Measurements from ENCODE around the gene USP28.

USP28 gene

GRCh38 chr11:113864410-113864809, 11.0 kb downstream of the USP28 start:
- H3K79me1 ChIP-seq (ENCODE audit: low read length), result no peaks in the 10 kb centered on the region
- H3K27me3 ChIP-seq (ENCODE audit: insufficient read depth, low read length), result no peaks in the 10 kb centered on the region
- DNase-seq, result no peak
- H3K36me3 ChIP-seq (ENCODE audit: control insufficient read depth in 1 of 2, insufficient read depth in 2 of 2, low read length in 2 of 2), result peaks cover 0 to 2% of the 10 kb centered on the region in 2 experiments
- H3K4me1 ChIP-seq (ENCODE audit: control insufficient read depth in 1 of 2, insufficient read depth in 2 of 2, low read length in 2 of 2), result peaks cover 3 to 4% of the 10 kb centered on the region in 2 experiments
- no peak overlapping the region for H3K4me3 ChIP-seq (ENCODE audit: low read depth, low read length)
- H4K8ac ChIP-seq (ENCODE audit: low read depth, low read length), result no peak overlapping the region
- no peak overlapping the region for H2AK5ac ChIP-seq (ENCODE audit: low read length)
- H3K79me2 ChIP-seq (ENCODE audit: control insufficient read depth, insufficient read depth, low read length, poor library complexity), result no peaks in the 10 kb centered on the region
- no peak overlapping the region for H3K4me2 ChIP-seq (ENCODE audit: low read length)
- no peak overlapping the region for H3K9ac ChIP-seq (ENCODE audit: low read length)
- no peak overlapping the region for H3K27ac ChIP-seq (ENCODE audit: low read depth, low read length)
- H3K23ac ChIP-seq (ENCODE audit: low read length), result no peak overlapping the region
- no CpG with 5 or more reads among the region's 3 CpGs for WGBS (ENCODE audit: extremely low coverage, insufficient coverage, insufficient read length)
- H2BK120ac ChIP-seq (ENCODE audit: insufficient read depth, low read length, poor library complexity), result no peak overlapping the region
- no peak overlapping the region for H2BK12ac ChIP-seq (ENCODE audit: low read length)
- H3K4ac ChIP-seq (ENCODE audit: low read depth, low read length), result no peak overlapping the region
- no peak overlapping the region for H3K18ac ChIP-seq (ENCODE audit: low read length)
- no peaks in the 10 kb centered on the region for H3K9me3 ChIP-seq (ENCODE audit: insufficient read depth, low read depth, low read length)
- H4K12ac ChIP-seq (ENCODE audit: low read depth, low read length), result no peak overlapping the region
- H4K91ac ChIP-seq (ENCODE audit: low read depth, low read length), result no peak overlapping the region
- no peak overlapping the region for H2BK5ac ChIP-seq (ENCODE audit: low read depth, low read length, poor library complexity)
- no peak overlapping the region for H3K14ac ChIP-seq (ENCODE audit: low read length)
- H2AFZ ChIP-seq (ENCODE audit: insufficient read depth, low read length, poor library complexity), result no peak overlapping the region

GRCh38 chr11:113862435-113862834, 12.9 kb downstream of the USP28 start:
- DNase-seq, result peak; percentile 72 to 81
- no peak overlapping the region for H2BK12ac ChIP-seq (ENCODE audit: low read length)
- no peak overlapping the region for H4K8ac ChIP-seq (ENCODE audit: low read depth, low read length)
- H3K18ac ChIP-seq (ENCODE audit: low read length), result no peak overlapping the region
- no peak overlapping the region for H2BK120ac ChIP-seq (ENCODE audit: insufficient read depth, low read length, poor library complexity)
- H2BK5ac ChIP-seq (ENCODE audit: low read depth, low read length, poor library complexity), result no peak overlapping the region
- no CpG with 5 or more reads among the region's 5 CpGs for WGBS (ENCODE audit: extremely low coverage, insufficient coverage, insufficient read length)
- H3K4ac ChIP-seq (ENCODE audit: low read depth, low read length), result no peak overlapping the region
- H2AK5ac ChIP-seq (ENCODE audit: low read length), result no peak overlapping the region
- H3K27me3 ChIP-seq (ENCODE audit: insufficient read depth, low read length), result no peaks in the 10 kb centered on the region
- no peaks in the 10 kb centered on the region for H3K36me3 ChIP-seq (ENCODE audit: control insufficient read depth in 1 of 2, insufficient read depth in 2 of 2, low read length in 2 of 2)
- no peak overlapping the region for H3K14ac ChIP-seq (ENCODE audit: low read length)
- H3K4me2 ChIP-seq (ENCODE audit: low read length), result no peak overlapping the region
- H4K12ac ChIP-seq (ENCODE audit: low read depth, low read length), result no peak overlapping the region
- H3K9me3 ChIP-seq (ENCODE audit: insufficient read depth, low read depth, low read length), result no peaks in the 10 kb centered on the region
- H3K9ac ChIP-seq (ENCODE audit: low read length), result no peak overlapping the region
- no peak overlapping the region for H3K4me3 ChIP-seq (ENCODE audit: low read depth, low read length)
- no peak overlapping the region for H4K91ac ChIP-seq (ENCODE audit: low read depth, low read length)
- no peaks in the 10 kb centered on the region for H3K79me1 ChIP-seq (ENCODE audit: low read length)
- H3K23ac ChIP-seq (ENCODE audit: low read length), result no peak overlapping the region
- peaks cover 3 to 4% of the 10 kb centered on the region in 2 experiments for H3K4me1 ChIP-seq (ENCODE audit: control insufficient read depth in 1 of 2, insufficient read depth in 2 of 2, low read length in 2 of 2)
- no peaks in the 10 kb centered on the region for H3K79me2 ChIP-seq (ENCODE audit: control insufficient read depth, insufficient read depth, low read length, poor library complexity)
- no peak overlapping the region for H3K27ac ChIP-seq (ENCODE audit: low read depth, low read length)
- no peak overlapping the region for H2AFZ ChIP-seq (ENCODE audit: insufficient read depth, low read length, poor library complexity)

GRCh38 chr11:113859665-113860064, 15.7 kb downstream of the USP28 start:
- no peak overlapping the region for H3K9ac ChIP-seq (ENCODE audit: low read length)
- H2BK5ac ChIP-seq (ENCODE audit: low read depth, low read length, poor library complexity), result no peak overlapping the region
- no peak for DNase-seq
- H2BK120ac ChIP-seq (ENCODE audit: insufficient read depth, low read length, poor library complexity), result no peak overlapping the region
- no peak overlapping the region for H3K18ac ChIP-seq (ENCODE audit: low read length)
- no peak overlapping the region for H3K27ac ChIP-seq (ENCODE audit: low read depth, low read length)
- H3K4me2 ChIP-seq (ENCODE audit: low read length), result no peak overlapping the region
- H4K12ac ChIP-seq (ENCODE audit: low read depth, low read length), result no peak overlapping the region
- H3K79me2 ChIP-seq (ENCODE audit: control insufficient read depth, insufficient read depth, low read length, poor library complexity), result no peaks in the 10 kb centered on the region
- H3K4me1 ChIP-seq (ENCODE audit: control insufficient read depth in 1 of 2, insufficient read depth in 2 of 2, low read length in 2 of 2), result peaks cover 3 to 4% of the 10 kb centered on the region in 2 experiments
- H3K23ac ChIP-seq (ENCODE audit: low read length), result no peak overlapping the region
- H3K79me1 ChIP-seq (ENCODE audit: low read length), result no peaks in the 10 kb centered on the region
- H2BK12ac ChIP-seq (ENCODE audit: low read length), result no peak overlapping the region
- no peak overlapping the region for H4K91ac ChIP-seq (ENCODE audit: low read depth, low read length)
- no peak overlapping the region for H3K4ac ChIP-seq (ENCODE audit: low read depth, low read length)
- H2AFZ ChIP-seq (ENCODE audit: insufficient read depth, low read length, poor library complexity), result no peak overlapping the region
- no peak overlapping the region for H3K4me3 ChIP-seq (ENCODE audit: low read depth, low read length)
- no peaks in the 10 kb centered on the region for H3K9me3 ChIP-seq (ENCODE audit: insufficient read depth, low read depth, low read length)
- no peaks in the 10 kb centered on the region for H3K27me3 ChIP-seq (ENCODE audit: insufficient read depth, low read length)
- H3K14ac ChIP-seq (ENCODE audit: low read length), result no peak overlapping the region
- H4K8ac ChIP-seq (ENCODE audit: low read depth, low read length), result no peak overlapping the region
- H2AK5ac ChIP-seq (ENCODE audit: low read length), result no peak overlapping the region
- no peaks in the 10 kb centered on the region for H3K36me3 ChIP-seq (ENCODE audit: control insufficient read depth in 1 of 2, insufficient read depth in 2 of 2, low read length in 2 of 2)

DNA sequence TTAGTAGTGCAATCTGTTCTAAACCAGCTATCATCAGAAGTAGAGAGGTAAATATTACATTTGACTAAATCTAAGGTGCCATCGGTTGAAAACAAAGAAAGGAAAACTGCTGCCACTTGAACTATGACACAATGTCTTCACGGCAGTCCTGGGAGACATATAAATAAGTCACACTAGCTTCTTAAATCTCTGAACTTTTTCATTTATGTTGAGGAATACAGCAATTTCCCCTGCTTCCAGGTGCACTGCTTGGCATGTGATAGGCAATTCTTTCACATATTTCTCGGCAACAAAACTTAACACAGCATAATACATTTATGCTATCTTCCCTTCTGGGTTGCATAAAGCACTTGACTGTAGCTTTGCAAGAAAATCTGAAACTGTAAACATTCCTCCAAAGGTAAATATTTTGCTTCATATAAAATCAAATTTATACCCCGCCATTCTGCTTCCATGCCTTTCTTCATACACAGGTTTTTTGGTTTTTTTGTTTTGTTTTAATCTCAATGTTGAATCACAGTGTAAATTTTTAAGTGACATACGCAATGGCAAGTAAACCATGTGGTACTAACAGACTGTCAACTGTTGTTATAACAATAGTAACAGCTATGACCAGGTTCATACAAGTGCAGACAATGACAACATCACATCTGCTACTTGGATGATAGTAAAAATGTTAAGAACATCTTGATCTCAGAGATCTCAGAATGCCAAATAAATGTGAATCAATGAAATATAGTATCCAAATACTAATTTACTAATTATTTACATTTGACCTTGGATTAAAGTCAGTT, 18.2 kb downstream of the USP28 start:
- H4K12ac ChIP-seq (ENCODE audit: low read depth, low read length), result no peak overlapping the region
- no peak overlapping the region for H3K4me2 ChIP-seq (ENCODE audit: low read length)
- no peak overlapping the region for H3K23ac ChIP-seq (ENCODE audit: low read length)
- no peak overlapping the region for H4K91ac ChIP-seq (ENCODE audit: low read depth, low read length)
- H3K9me3 ChIP-seq (ENCODE audit: insufficient read depth, low read depth, low read length), result no peaks in the 10 kb centered on the region
- H3K27ac ChIP-seq (ENCODE audit: low read depth, low read length), result no peak overlapping the region
- H2AFZ ChIP-seq (ENCODE audit: insufficient read depth, low read length, poor library complexity), result no peak overlapping the region
- no peak overlapping the region for H3K4me3 ChIP-seq (ENCODE audit: low read depth, low read length)
- H2BK5ac ChIP-seq (ENCODE audit: low read depth, low read length, poor library complexity), result no peak overlapping the region
- no peaks in the 10 kb centered on the region for H3K27me3 ChIP-seq (ENCODE audit: insufficient read depth, low read length)
- no peak overlapping the region for H3K4ac ChIP-seq (ENCODE audit: low read depth, low read length)
- H3K9ac ChIP-seq (ENCODE audit: low read length), result no peak overlapping the region
- no peak overlapping the region for H4K8ac ChIP-seq (ENCODE audit: low read depth, low read length)
- peaks cover 3% of the 10 kb centered on the region in 2 experiments for H3K36me3 ChIP-seq (ENCODE audit: control insufficient read depth in 1 of 2, insufficient read depth in 2 of 2, low read length in 2 of 2)
- no peak overlapping the region for H2BK120ac ChIP-seq (ENCODE audit: insufficient read depth, low read length, poor library complexity)
- peaks cover 3 to 4% of the 10 kb centered on the region in 2 experiments for H3K4me1 ChIP-seq (ENCODE audit: control insufficient read depth in 1 of 2, insufficient read depth in 2 of 2, low read length in 2 of 2)
- H3K79me2 ChIP-seq (ENCODE audit: control insufficient read depth, insufficient read depth, low read length, poor library complexity), result no peaks in the 10 kb centered on the region
- no peak overlapping the region for H3K18ac ChIP-seq (ENCODE audit: low read length)
- H3K79me1 ChIP-seq (ENCODE audit: low read length), result no peaks in the 10 kb centered on the region
- H2AK5ac ChIP-seq (ENCODE audit: low read length), result no peak overlapping the region
- no peak overlapping the region for H3K14ac ChIP-seq (ENCODE audit: low read length)
- no peak for DNase-seq
- WGBS (ENCODE audit: extremely low coverage, insufficient coverage, insufficient read length), result no CpG with 5 or more reads among the region's 5 CpGs
- no peak overlapping the region for H2BK12ac ChIP-seq (ENCODE audit: low read length)

Measured in trophoblast cell (in vitro differentiated cells and primary cell).